ENCODE data around the gene PHF19. TPM values are rescaled to one million over a fixed set of nuclear protein-coding genes. Genes with fewer than 3 reads are reported as not detected.

The PHF19 gene
- total RNA-seq, 1 experiment from 2014 or later, result 66.8 TPM

- Mint-ChIP-seq H3K27ac (peak overlapping the region in 1 of 3 experiments; percentile 49; a peak in 2 of 7 replicates), H3K9me3 (no peaks in the 10 kb centered on the region), H3K4me3 (no peak overlapping the region), H3K36me3 (ENCODE audit: insufficient read depth in 1 of 3, low read depth in 3 of 3) (0 out of 7 replicates have a peak, but pooled peaks cover 0 to 2% (median 0%) of the 10 kb centered on the region in 3 experiments), H3K27me3 (ENCODE audit: low read depth) (no peaks in the 10 kb centered on the region), H3K4me1 (0 out of 4 replicates have a peak, but pooled peaks cover 0 to 2% of the 10 kb centered on the region in 2 experiments)
- no peak for TF ChIP-seq CTCF (conservative IDR thresholded peaks at IDR 0.05)
- no peaks in the 10 kb centered on the region for H3K79me1 ChIP-seq (ENCODE audit: insufficient read depth, low read depth, low read length, poor library complexity, severe bottlenecking)
- no peak overlapping the region for H3K56ac ChIP-seq (ENCODE audit: insufficient read length, low read depth, low read length)
- H3K9me3 ChIP-seq (ENCODE audit: control insufficient read depth, low read depth, low read length), result no peaks in the 10 kb centered on the region
- no CpG with 5 or more reads among the region's 11 CpGs for WGBS (ENCODE audit: extremely low coverage, insufficient read length, low lambda C conversion rate)
- H3K27me3 ChIP-seq (ENCODE audit: insufficient read depth, low read length), result no peaks in the 10 kb centered on the region
- no peak overlapping the region for H4K5ac ChIP-seq (ENCODE audit: insufficient read length, low read depth, low read length)
- H3K23me2 ChIP-seq (ENCODE audit: insufficient read length, low read depth, low read length, poor library complexity, severe bottlenecking), result no peaks in the 10 kb centered on the region
- H4K20me1 ChIP-seq (ENCODE audit: control insufficient read depth, insufficient read depth, insufficient read length), result no peaks in the 10 kb centered on the region
- no peak overlapping the region for H2BK120ac ChIP-seq (ENCODE audit: low read depth, low read length, poor library complexity, severe bottlenecking)
- H2BK5ac ChIP-seq (ENCODE audit: insufficient read length, low read length), result no peak overlapping the region
- no peak overlapping the region for H3K9ac ChIP-seq (ENCODE audit: extremely low read depth, insufficient read length, low read length)
- H3K79me2 ChIP-seq (ENCODE audit: insufficient read depth, low read length), result no peaks in the 10 kb centered on the region
- no peak overlapping the region for H3K23ac ChIP-seq (ENCODE audit: insufficient read length, low read depth, low read length)
- DNase-seq, result no peak
- no peak overlapping the region for H3K4ac ChIP-seq (ENCODE audit: low read depth, low read length)
- H4K8ac ChIP-seq (replicated peaks; ENCODE audit: insufficient read length, low read depth, low read length), result no peak overlapping the region
- H2BK20ac ChIP-seq (ENCODE audit: low read depth, low read length, poor library complexity, severe bottlenecking), result no peak overlapping the region
- no peak overlapping the region for H2AK5ac ChIP-seq (ENCODE audit: insufficient read length, low read length)
- H3K4me1 ChIP-seq (ENCODE audit: insufficient read depth, low read length), result no peaks in the 10 kb centered on the region
- H3K27ac ChIP-seq (ENCODE audit: insufficient read length, low read depth, low read length), result no peak overlapping the region
- no peak overlapping the region for H3T11ph ChIP-seq (ENCODE audit: low read length)
- H2AFZ ChIP-seq (ENCODE audit: low read length), result no peak overlapping the region
- no peak overlapping the region for H2BK12ac ChIP-seq (ENCODE audit: insufficient read length, low read depth, low read length)
- no peak overlapping the region for H3K4me2 ChIP-seq (ENCODE audit: insufficient read depth, insufficient read length, low read length)
- H3K14ac ChIP-seq (ENCODE audit: insufficient read depth, low read length), result no peak overlapping the region
- H4K91ac ChIP-seq (ENCODE audit: insufficient read length, low read depth, low read length), result no peak overlapping the region
- no peak overlapping the region for H3K18ac ChIP-seq (ENCODE audit: insufficient read length, low read depth, low read length)
- H2BK15ac ChIP-seq (ENCODE audit: low read depth, low read length), result no peak overlapping the region
Measured at GRCh38 chr9:120905315-120906164, 28.6 kb upstream of the PHF19 start.

Data from H9 (cell line).